ENCODE data around the gene HPN.
A peak's percentile ranks its signal among the peaks of the same experiment; 100 is the strongest.
"Not testable (repeated sequence)": the region's sequence is repeated elsewhere in the genome, so short reads cannot be mapped to it uniquely, and the experiment has no call there.

Gene HPN

DNA sequence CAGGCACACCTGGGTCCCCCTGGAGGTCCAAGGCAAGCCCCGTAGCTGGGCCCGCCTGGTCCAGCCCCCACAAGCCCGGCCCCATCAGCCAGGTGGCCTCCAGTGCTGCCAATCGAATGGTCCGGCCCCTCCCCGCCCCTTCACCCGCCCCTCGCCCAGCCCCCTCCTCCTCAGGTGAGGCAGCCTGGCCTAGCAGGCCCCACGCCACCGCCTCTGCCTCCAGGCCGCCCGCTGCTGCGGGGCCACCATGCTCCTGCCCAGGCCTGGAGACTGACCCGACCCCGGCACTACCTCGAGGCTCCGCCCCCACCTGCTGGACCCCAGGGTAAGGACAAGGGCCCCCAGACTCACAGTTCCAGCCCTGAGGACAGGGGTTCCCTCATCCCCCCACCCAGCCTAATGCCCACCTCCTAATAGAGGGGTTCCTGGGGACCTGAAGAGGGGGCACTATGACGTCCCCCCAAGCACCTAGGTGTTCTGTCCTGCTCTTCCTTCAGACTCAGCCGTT lies at the start of gene HPN:
TSS of gene HPN (plus strand) at position 174 of the 508 bp plus-strand sequence. CDS start 786 bp downstream, outside the sequence.
- DNase-seq, result no peak

DNA sequence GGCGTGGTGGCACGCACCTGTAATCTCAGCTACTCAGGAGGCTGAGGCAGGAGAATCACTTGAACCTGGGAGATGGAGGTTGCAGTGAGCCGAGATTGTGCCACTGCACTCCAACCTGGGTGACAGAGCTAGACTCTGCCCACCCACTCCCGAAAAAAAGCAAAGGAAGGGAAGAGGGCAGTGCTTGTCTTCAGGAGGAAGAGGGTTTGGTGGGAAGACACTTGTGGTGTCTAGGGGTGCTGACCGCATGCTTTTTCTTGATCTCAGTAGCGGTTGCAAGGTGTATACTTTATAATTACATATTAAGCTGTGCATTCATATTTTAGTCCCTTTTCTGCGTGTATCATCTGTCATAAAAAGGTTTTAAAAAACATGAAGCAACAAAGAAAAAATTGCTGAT lies 48.9 kb upstream of the HPN start:
- not testable (repeated sequence) for DNase-seq

DNA sequence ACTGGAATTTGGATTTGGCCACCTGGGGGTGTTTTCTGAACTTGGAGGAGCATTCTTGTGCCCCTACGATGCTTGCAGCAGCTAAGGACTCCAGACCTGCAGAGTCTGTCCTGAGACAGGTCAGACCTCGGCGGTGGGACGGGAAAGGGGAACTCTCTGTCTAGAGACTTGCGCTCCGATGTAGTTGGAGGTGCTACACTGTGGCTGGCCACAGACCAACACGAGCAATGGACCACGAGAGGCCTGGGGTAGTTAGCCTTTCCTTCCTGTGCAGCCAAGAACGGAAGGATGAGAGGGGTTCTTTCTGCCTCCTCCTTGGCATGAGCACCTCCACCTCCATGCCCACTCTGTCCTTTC lies 47.3 kb upstream of the HPN start:
- DNase-seq, result no peak

DNA sequence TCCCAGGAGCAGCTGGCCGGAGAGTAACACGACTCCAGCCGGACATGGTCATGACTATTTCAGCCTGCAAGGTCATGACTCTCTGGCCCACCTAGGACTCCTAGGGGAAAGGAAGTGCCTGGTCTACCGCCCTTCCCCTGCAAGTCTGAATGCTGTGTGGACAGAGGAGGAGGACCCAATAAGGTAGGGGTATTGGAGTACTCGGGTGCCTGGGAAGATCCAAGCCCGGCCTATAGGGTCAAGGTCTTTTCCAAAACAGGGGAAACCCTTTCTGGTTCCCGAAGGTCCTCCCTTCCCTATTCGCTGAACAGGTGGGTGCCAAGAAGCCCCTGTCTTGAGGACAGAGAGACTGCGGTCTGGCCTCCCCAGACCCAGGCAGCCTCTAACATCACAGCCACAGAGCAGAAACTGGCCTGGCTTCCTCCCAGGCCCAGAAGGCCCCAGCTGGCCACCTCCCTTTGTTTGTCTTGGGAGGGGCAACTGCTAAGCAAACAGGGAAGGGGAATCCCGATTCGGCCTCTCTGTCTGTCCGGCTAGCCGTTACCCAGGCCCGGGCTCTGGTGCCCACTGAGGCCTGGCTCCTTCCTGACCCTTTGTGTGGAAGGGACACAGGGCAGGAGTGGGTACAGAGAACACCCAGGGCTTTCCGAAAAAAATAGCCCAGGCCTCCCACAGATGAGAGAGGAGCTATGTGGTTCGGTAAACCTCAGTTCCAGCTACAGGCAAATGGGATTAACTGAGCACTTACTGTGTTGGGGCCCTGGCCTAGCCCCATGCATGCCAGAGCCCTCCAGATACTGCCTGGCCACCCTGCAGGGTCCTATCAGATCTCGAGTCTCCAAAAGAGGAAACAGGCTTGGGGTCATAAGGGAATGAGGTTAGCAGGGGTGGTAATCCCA lies 46.6 kb upstream of the HPN start:
- DNase-seq, result no peak

DNA sequence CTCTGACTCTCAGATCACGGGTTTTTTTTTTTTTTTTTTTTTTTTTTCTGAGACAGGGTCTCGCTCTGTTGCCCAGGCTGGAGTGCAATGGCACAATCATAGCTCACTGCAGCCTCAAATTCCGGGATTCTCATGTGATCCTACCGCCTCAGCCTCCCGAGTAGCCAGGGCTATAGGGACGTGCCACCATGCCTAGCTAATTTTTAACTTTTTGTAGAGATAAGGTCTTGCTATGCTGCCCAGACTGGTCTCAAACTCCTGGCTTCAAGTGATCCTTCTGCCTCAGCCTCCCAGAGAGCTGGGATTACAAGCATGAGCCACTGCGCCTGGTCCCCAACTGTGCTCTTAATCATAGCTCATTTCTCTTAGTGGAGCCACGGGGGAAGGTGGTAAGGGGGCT lies 46.0 kb upstream of the HPN start:
- DNase-seq, result no peak

DNA sequence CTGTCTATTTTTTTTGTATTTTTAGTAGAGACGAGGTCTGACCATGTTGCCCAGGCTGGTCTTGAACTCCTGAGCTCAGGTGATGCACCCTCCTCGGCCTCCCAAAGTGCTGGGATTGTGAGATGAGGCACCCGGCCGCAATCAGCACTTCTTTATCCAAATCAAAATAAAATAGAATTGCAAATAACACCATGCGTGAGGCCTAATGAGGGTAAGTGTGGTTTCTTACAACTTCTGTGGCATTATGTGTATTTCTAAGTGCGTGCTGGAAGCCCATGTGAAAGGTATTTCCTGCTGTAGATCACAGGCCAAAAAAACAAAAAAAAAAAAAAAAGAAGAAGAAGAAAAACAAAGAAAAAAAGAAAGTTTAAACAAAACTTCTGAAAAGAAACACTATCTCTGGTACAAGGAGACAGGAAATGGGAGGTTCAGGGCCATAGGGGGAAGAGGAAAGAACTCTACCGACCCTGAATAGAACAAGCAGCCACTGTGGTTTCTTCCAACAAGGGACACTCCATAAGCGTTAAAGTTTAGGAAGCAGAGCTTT lies 44.4 kb upstream of the HPN start:
- peak; percentile 26 for DNase-seq

DNA sequence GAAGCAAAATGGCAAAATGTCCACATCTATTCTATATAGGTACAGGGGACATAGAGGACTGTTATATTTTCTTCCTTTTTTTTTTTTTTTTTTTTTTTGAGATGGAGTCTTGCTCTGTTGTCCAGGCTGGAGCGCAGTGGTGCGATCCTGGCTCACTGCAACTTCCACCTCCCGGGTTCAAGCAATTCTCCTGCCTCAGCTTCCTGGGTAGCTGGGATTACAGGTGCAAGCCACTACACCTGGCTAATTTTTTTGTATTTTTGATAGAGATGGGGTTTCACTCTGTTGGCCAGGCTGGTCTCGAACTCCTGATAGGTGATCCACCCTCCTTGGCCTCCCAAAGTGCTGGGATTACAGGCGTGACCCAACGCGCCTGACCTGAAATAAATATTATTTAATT lies 43.3 kb upstream of the HPN start:
- DNase-seq, result not testable (repeated sequence)

DNA sequence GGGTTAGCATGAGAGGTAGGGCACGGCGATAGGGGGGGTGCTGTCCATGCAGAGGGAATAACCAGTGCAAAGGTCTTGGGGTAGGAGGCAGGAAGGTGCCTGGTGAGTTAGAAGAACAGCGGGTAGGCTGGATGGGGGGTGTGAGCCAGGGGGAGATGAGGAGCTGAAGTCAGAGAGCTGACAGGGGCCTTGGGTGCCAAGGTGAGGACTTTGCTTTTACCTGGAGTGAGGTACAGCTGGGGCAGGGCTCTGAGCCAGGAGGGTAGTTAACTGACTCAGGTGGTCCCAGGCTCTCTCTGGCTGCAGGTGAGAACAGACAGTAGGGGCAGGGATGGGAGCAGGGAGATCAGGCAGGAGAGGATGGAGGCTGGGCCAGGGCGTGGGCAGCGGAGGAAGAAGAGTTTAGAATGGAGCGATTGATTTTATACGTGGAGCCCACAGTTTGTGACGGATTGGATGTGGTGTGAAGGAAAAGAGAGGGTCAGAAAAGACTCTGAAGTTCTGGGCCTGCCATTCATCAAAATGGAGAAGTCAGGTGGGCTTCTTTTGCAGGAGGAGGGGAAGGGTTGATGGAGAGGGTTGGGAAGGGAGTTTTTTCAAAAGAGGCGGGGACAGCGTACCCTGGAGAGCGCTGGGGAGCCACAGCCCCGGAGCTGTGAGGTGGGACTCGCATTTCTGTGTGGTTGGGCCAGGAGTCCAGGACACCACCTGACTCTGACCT lies 42.6 kb upstream of the HPN start:
- DNase-seq, result no peak

DNA sequence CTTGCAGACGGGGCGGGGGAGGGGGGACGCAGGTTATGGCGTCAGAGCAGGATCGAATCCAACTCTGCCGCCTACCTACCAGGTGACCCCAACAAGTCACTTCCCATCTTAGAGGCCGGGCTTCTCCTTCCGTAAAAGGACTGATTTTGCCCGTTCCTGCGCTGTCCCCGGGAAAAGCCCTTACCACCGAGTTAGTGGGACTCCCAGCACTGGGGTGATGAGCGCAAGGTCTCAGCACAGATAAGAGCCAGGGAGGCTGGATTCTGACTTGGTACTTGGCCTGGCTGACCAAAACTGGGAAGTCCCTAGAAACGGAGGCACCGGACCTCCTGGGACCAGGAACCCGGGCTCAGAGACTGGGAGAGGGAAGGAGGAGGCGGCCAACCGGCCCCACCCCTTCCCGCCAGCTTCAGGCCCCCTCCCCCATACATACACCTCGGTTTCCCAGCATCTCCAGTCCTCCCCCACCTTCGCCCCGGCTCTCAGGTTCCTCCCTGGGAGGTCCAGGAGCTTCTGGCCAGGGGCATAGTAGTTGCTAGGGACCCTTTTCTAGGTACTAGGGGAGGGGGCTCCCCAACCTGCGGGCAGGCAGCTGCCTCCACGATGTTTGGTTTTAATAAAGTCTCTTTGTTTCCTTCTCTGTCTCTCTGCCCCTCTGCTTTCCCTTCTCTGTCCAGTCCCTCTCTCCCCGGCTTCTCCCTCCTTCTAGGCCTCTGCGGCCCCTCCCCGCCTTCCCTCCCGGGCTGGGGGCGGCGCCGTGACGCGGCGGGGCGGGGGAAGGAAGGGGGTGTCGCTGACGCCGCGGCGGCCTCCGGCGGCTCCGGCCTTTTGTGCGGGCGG lies 41.8 kb upstream of the HPN start, which contains the start of gene GRAMD1A:
TSS of gene GRAMD1A (plus strand) at position 826 of the 840 bp plus-strand sequence. CDS start 156 bp downstream, outside the sequence.
- DNase-seq, result peak; percentile 86

DNA sequence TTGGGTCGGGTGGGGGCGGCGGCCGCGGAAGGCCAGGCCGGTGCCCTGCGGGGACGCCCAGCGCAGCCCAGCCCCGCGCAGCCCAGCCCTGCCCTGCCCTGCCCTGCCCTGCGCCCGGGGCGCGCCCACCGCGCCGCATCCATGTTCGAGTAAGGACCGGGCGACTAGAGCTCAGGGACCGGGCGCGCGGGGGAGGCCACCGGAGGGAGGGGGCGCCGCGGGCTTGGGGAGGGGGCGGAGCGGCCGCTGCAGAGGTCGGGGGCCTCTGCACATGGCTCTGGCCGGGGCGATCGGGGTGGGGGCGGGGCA lies 41.2 kb upstream of the HPN start:
- DNase-seq, result no peak

DNA sequence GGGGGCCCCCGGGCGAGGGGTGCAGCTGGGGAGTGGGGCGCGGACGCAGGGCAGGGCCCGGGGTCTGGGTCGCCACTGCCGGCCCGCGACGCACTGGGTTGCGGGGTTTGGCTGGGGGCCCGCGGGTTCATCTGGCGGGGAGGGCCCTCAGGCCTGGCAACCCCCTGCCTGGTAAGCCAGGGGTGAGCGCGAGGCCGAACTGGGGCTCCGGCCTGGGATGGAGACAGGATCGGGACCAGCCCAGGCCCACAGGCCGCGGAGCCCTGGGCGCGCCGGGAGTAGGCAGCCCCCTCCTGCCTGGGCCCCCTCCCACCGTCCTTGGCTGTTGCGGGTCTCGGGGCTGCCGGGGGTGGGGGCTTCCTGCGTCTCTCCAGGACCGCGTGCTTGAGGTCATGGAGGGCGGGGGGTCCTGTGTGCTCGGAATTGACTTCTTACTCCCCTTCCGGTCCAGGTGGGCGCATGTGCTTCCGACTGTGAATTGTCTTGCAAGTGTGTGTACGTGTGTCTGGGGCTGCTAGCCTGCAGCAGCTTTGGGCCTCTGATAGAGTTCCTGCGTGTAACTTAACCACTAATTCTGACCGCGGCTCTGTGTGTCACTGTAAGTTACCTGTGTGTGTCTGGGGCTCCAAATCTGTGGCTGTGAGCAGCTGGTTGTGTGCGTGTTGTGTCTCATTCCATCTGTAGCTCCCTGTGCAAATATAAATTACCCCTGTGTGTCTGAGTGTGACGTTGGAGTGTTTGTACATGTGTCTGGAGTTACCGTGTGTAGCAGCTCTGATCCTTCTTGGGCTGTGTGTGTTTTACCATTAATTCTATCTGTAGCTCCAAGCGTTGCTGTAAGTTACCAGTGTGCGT lies 40.6 kb upstream of the HPN start:
- DNase-seq, result peak; percentile 71

DNA sequence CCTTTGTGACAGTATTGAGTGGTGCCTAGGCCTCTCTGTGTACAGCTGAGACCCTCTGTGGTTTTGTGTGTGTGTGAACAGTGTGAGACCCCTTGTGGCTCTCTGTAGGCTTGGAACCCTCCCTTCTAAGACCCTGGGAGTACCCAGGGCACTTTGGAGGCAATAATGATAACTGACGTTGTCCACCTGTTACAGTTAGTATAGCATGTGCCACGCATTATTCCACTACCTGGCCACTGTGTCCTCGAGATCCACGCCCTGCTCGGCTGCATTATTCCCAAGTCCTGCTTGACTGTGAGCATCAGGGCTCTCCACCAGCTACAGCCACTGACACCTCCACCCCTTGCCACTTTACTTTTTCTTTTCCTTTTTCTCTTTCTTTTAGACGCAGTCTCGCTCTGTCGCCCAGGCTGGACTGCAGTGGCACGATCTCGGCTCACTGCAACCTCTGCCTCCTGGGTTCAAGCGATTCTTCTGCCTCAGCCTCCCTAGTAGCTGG lies 39.4 kb upstream of the HPN start:
- no peak for DNase-seq

DNA sequence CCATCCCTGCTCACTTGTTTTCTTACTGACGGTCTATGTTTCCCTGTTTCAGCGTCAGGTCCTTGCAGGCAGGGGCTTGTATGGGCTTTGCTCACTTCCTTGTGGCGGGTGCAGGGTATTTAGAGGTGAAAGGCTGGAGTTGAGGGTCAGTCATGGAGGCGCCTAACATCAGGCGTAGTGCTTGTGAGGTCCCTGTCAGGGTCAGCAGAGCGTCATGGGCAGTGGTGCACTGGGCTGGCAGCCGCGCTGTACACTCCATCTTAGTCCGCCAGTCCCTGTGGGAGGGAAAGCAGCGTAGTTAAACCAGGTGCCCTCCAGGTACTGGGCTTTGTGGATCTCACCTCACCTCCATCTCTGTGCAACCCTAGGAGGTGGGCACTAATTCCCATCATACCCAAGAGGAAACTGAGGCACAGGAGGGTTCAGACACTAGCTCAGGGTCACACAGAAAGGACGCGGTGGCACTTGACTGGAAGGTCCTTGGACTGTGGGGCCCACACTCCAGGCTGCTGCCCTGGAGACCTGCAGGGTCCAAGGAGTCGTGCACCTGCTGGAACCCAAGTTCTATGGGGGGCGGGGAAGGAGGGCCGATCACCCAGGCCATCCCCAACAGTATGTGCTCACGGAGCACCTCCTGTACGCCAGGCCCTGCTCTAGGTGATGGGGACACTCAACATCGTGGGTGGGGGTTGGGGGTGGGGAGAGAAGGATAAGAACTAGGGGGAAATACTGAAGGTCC lies 36.8 kb upstream of the HPN start:
- no peak for DNase-seq

DNA sequence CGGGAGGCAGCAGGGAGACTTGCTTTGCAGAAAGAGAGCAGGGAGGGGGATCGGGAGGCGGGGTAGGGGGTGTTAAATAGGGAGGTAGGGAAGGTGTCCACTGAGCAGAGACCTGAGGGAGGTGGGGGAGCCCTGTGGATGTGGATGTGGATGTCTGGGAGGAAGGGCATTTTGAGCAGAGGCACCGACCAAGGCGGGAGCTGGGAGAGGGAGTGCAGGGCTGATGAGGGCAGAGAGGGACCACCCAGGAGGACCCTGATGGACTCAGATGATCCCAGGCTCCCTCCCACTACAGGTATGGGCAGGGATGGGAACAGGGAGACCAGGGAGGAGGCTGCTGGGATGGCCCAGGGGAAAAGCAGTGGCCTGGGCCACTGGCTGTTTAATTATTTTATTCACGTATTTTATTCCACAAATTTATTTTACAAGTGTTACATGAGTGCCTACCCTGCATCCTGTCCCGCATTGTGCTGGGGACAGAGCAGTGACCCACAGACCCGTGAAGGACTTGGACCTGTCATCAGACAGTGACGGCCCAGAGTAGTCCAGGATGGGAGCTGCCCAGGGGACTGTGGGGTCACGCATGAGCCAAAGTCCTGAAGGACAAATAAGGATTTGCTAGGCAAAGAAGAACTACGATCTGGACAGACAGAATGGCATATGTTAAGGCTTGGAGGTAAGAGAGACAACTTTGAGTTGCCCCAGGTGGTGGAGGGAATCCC lies 36.1 kb upstream of the HPN start:
- DNase-seq, result no peak

DNA sequence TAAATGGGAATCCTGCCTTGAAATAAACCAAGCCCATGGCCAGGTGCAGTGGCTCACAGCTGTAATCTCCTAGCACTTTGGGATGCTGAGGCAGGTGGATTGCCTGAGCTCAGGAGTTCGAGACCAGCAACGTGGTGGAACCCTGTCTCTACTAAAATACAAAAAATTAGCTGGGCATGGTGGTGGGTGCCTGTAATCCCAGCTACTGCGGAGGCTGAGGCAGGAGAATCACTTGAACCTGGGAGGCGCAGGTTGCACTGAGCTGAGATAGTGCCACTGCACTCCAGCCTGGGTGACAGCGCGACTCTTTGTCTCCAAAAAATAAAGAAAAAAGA lies 35.5 kb upstream of the HPN start:
- DNase-seq, result not testable (repeated sequence)

DNA sequence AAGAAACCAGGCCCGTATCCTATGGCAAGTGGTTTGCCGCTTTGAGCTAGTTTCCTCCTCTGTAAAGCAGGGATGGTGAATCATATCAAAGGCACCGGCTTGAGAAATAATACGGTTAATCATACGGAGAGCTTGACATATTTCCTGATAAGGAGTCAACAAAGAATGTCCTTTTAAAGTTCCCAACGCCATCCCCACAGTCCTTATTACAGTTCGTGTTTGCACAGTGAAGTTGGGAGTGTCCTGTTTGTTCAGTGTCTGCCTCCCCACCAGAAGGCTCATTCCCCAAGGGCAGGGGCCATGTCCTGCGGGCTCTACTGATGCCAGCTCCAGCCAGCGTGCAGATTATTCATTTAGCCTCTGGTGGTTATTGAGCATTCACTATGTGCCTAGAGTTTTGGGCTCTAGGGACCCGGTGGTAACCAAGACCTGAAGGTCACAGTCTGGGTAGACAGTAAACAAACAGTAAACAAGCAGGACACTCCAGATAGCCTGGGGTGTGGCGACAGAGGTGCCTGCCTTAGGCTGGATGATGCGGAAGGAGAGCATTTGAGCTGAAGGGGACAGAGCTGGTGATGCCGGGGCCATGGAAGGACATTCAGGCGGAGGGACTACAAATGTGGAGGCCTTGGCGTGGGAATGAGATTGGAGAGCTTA lies 35.1 kb upstream of the HPN start:
- no peak for DNase-seq

DNA sequence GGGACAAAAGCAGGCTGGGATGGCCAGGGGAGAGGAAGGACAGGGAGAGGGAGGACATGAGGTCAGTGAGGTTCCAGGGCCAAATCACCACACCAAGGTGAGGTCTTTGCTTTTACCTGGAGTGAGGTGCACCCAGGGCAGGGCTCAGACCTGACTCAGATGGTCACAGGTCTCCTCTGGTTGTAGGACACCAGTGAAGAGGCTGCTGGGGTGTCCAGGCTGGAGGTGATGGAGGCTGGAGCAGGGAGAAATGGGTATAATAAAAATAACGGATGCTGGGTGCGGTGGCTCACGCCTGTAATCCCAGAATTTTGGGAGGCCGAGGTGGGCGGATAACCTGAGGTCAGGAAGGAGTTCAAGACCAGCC lies 34.5 kb upstream of the HPN start:
- DNase-seq, result no peak

DNA sequence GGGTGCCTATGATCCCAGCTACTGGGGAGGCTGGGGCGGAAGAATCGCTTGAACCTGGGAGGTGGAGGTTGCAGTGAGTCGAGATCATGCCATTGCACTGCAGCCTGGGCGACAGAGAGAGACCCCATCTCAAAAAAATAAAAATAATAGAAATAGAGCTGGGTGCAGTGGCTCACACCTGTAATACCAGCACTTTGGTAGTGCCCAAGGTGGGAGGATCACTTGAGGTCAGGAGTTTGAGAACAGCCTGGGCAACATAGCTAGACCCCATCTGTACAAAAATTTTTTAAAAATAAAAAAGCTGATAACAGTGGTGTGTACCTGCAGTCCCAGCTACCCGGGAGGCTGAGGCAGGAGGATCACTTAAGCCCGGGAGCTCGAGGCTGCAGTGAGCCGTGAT lies 34.1 kb upstream of the HPN start:
- not testable (repeated sequence) for DNase-seq

DNA sequence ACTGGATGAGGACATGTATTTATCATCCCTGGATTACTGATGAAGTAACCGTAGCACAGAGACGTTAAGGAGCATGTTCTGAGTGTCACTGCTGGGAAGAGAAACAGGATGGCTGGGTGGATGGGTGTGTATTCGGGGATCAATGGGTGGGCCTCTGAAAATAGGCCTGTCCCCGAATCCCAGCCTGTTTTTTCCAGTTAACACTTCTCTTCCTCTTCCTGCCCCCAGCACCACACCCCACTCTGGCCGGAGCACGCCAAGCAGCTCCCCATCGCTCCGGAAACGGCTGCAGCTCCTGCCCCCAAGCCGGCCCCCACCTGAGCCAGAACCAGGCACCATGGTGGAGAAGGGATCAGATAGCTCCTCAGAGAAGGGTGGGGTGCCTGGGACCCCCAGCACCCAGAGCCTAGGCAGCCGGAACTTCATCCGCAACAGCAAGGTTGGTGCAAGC lies 32.6 kb upstream of the HPN start:
- DNase-seq, result no peak
